GM19324 (cell line): ENCODE measurements around the gene UBE2QL1.

Source experiments
- ATAC-seq: cut with Tn5 transposase; IDR thresholded peaks from one replicate; pipeline ENCODE4 v1.9.1; 2021; ENCODE audit warnings: mild to moderate bottlenecking, moderate library complexity; ENCODE audit not compliant: unreplicated experiment, low FRiP score

The UBE2QL1 gene

DNA sequence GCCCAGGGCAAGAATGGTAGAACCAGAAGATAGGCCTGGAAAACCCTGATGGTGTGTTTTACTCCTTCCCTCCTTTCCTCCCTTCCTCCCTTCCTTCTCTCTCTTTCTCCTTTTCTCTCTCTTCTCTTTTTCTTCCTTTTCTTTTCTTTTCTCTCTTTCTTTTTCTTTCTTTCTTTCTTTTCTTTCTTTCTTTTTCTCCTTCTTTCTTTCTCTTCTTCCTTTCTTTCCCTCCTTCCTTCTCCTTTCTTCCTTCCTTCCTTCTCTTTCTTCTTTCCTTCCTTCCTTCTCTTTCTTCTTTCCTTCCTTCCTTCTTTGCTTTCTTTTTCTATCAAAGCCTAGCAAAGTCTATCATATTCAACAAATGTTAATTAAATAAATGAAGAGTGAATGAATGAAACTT lies 24.0 kb upstream of the UBE2QL1 start:
- no peak for ATAC-seq

DNA sequence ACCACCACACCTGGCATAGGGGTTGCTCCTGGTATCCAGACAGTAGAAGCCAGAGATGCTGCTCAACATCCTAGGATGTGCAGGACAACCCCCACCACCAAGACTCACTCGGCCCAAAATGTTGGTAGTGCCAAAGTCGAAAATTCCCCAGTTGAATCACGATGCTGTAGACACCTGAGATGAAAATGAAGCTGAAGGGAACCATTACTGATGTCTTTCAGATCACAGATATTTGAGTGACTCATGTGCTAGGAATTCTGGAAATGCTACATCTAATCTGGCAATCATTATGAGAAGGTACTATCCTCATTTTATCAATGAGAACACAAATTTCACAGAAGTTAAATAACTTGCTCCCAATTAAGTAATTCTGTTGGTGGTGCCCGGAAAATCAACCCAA lies 21.0 kb upstream of the UBE2QL1 start:
- no peak for ATAC-seq

DNA sequence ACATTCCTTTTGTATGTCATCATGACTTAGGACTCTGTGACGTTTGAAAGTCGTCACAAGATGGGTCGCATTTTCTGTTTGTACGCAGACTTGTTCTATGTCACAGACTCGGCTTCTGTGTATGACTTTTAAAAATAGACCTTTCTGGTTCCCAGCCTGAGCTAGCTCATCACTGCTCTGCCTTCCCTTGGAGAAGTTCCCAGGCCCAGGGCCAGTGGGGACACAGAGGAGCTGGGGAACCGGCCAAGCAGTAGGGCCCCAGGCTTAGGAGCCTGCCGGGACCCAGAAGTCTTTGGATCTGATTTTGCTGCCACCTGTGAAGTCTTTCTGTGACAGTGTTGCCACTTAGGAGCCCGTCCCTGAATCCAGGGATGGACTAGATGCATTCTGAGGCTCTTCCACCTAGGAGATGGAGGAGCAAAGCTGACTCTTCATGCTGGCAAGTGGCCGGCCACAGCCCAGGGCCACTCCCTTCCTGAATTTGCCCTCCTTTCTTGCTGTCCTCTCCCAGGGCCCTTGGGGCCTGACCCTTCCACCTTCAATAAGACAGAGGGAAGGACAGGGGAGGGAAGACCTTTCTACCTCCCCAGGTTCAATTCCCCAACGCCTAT lies 18.1 kb upstream of the UBE2QL1 start:
- no peak for ATAC-seq

DNA sequence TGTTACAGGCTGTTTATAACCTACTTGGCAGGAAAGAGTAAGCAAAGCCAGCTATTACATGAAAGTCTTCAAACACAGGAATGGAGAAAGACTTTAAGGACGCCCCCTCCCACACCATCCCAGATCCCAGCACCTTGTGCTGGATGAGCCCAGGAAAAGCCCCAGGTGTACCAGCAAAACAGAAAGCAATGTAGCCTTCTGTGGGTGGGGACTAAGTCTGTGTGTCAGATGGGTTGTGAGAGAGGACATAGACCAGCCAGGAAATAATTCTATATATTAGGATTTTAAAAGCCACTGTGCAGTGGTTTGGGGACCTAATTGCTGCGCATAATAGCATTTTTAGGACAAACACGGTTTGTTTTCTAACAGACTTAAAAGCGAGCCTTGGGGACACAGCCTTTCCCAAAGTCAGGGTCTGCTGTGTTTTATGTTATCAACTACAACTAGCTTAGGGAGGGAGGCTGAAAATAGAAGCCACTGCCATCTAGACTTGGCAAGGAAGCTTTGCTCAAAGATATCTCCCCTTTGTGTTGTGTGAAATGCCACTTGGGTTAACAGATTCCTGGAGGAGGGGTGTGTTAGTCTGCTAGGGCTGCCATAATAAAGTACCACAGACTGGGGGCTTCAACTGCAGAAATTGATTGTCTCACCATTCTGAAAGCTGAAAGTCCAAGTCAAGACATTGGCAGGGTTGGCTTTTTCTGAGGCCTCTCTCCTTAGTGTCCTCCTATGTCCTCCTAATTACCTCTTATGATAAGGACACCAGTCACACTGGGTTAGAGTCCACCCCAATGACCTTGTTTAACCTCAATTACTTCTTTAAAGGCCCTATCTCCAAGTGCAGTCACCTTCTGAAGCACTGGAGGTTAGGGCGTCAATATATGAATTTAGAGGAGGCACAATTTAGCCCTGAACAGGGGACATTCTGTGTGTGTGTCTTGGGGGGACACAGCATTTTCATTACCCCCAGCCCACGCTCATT lies 17.2 kb upstream of the UBE2QL1 start:
- ATAC-seq = no peak

DNA sequence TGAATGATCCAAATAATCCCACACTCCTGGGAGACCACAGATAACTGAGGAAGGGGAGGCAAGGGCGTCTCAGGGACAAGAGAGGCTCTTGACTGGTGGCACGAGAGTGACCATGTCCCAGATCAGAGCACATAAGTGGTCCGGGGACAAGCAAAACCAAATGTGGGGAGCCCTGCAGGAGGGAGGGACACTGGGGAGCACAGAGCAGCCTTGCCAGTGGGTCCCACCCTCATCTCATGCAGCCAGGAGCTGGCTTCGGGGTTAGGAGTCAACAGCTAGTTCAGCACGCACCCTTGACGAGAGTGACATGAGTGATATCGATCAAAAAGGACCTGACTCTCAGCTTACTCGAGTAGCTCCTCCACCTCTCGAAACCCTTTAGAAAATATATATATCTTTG lies 16.5 kb upstream of the UBE2QL1 start:
- no peak for ATAC-seq

DNA sequence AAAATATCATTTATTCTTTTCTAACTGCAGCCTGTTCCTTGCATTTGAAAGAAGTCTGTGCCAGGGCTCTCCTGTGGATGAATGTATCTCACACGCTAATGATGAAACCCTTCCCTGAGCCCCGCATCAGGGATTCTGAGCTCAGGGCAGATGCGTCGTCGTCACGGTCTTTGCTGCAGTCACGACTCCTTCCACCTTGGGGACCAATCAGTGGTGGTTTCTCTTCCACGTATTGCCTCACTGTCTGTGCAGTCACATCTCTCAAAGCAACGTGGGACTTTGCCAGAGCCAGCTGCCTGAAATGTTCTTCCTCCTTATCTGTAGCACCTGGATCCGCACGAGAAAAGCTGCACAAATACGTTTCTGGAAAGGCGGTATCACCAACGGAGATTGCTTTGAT lies 13.9 kb upstream of the UBE2QL1 start:
- no peak for ATAC-seq

DNA sequence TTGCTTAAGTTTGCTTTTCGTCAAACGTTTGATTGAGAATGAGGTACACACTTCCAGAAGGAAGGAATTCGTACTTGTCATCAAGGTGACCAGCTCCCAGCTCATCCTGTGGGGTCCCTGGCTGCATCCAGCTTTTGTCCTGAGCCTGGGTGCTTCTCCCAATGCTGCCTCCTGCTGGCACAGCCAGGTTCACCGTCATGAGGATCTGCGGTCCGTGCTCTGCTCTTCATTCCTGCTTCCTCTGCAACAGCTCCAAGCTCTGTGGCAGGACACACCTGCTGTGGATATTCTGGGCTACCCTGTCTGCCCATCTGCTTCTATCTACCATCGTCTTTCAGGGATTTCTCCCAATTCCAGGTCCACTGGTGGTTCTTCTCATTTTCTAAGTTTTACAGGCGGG lies 13.3 kb upstream of the UBE2QL1 start:
- no peak for ATAC-seq

DNA sequence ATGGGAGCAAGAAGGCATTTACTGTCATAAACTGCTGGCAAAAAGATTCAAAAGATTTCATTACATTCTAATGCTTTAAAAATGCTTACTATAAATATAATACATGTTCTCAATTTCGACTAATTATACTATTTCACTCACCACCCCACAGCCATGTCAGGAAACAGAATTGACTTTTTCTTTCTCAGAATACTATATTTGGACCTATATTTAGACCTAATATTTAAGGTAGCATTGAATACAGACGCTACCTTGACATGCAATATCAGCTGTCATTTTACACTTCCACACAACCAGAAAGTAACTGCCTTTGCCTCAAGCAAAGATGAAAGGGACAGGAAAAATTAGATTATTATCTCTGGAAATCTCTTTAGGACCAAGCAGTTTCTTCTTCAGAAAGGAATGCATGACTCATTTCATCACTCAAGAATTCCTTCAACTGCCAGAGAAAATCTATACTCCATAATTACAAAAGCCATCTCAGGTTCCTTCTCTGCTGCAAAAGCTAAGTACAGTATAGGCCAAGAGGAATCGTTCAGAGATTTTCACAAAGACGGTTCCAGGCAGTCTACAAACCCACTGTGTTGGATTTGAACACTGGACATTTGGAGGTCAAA lies 11.8 kb upstream of the UBE2QL1 start:
- no peak for ATAC-seq

DNA sequence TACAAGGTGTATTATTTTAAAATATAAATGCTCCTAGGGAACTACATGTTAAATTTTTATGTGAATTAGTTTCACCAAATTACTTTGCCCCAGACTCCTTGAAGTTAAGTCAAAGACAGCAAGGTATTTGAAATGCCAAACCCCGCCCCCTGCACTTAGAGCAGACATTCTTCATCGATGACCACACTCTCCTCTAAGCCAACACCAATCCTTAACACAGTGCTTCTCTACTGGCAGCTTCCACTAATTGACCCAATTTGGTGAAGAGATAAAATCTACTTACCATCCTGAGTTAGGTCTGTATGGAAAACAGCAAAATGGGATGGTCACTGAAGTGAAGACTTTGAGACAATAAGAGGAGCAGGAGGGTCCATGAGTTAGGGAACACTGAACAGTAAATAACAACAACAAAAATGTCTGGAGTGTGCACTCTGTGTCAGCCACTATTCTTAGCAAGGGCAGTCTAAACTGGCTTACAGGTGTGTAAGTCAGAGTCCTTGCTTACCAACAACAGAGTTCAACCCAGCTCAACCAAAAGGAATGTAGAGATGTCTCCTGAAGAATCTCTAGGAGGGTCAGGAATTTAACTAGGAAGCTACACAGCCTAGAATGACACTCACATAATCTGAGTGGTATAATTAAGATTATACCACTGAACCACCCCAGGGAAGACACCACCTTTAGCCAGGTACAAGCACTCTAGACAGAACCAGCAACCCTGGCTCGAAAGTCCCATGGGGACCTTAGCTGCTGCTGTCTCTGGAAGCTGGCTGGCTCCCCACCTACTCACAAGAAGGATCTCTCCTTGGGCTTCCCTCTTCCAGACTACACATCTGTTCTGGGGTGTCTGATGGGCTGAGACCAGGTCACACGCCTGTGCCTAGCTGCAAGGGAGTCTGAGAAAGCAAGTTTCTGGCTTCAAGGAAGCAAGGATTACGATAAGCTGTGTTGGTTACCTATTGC lies 8.8 kb upstream of the UBE2QL1 start:
- ATAC-seq = no peak

DNA sequence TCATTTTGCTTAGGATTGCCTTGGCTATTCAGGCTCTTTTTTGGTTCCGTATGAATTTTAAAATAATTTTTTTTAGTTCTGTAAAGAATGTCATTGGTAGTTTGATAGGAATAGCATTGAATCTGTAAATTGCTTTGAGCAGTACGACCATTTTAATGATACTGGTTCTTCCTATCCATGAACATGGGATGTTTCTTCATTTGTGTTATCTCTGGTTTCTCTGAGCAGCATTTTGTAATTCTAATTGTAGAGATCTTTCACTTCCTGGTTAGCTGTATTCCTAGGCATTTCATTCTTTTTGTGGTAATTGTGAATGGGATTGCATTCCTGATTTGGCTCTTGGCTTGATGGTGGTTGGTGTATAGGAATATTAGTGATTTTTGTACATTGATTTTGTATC lies 6.3 kb upstream of the UBE2QL1 start:
- no peak for ATAC-seq

DNA sequence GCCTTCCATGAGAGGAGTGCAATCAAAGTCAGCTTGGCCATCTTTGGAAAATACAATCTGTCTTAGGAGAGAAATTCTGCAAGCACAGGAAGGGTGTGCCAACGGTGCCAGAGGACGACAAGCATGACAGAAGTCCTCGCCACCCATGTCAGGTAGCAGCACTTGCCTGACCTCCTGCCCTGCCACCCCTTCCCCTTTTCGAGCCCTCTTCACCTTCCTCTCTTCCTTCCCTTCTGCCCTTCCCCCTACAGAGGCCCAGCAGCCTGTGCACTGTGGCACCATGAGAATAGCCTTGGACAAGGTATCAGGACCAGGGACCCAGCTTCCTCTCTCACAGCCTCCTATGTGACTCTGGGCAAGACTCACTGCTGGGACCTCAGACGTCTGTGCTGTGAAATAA lies 5.3 kb upstream of the UBE2QL1 start:
- ATAC-seq = no peak

DNA sequence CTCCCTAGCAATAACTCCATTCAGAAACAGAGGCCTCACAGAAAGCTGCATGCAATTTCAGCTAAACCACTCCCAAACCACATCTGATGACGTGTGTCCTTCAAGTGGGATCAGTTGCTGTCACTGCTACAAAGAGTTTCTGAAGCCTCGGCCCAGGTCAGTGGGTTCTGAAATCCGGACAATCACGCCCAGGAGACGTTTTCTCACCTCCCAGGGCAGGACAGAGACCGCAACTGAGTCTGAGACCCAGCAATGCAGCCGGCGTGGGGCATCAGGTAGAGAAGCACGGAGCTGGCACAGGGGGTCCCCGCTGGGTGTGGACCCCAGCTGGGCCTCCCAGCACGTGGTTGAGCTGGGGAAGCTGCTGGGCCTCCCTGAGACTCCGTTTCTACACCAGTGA lies 2.6 kb upstream of the UBE2QL1 start:
- ATAC-seq = no peak

DNA sequence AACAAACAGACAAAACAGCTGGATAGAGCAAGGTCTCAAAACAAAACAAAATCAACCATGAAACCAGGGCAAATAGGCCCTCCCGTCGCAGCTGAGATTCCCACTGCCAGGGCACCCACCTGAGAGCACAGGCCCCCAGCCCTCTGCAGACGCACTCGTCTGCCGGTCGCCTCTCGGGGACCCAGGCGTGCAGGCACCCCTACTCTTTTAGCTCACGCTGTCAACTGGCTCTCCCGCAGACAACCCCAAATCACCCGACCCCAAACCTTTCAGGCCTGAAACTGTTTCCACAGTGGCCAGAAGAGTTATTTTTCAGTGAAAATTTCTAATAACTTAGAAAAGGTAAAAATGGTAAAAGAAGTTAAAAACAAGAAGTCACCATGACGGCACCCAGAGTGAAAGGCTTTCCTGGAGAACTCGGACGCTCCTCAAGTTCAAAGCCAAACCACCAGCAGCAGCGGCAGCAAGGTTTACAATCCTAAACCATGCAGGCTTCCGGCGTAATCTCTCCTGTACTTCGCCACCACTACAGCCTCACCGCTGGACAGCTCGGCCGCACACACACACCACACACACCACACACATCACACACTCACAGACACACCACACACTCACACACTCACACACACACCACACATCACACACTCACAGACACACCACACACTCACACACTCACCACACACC lies 1.9 kb upstream of the UBE2QL1 start:
- no peak for ATAC-seq

DNA sequence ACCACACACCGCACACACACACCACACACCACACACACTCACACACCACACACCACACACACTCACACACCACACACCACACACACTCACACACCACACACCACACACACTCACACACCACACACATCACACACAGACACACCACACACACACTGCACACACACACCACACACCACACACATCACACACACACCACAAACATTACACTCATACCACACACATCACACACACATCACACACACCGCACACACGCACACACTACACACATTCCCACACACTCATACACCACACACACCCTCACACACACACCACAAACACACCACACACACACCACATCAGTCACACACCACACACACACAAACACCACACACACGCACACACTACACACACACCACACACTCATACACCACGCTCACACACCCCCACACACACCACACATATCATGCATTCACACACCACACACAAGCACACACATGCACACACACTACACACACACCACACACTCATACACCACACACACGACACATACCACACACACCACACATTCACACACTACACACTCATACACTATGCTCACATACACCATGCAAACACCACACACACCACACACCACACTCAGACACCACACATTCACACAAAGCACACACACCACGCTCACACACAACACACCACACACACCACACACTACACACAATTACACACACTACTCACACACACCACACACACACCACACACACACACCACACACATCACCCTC lies 1.1 kb upstream of the UBE2QL1 start:
- ATAC-seq = no peak

DNA sequence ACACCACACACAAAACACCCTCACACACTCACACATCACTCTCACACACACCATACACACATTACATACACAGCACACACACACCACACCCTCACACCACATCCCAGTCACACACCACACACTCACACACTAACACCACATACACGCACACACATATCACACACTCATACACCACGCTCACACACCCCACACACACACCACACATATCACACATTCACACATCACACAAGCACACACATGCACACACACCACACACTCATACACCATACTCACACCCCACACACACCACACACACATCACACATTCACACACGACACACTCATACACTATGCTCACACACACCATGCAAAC lies 543 bp upstream of the UBE2QL1 start:
- ATAC-seq = no peak

DNA sequence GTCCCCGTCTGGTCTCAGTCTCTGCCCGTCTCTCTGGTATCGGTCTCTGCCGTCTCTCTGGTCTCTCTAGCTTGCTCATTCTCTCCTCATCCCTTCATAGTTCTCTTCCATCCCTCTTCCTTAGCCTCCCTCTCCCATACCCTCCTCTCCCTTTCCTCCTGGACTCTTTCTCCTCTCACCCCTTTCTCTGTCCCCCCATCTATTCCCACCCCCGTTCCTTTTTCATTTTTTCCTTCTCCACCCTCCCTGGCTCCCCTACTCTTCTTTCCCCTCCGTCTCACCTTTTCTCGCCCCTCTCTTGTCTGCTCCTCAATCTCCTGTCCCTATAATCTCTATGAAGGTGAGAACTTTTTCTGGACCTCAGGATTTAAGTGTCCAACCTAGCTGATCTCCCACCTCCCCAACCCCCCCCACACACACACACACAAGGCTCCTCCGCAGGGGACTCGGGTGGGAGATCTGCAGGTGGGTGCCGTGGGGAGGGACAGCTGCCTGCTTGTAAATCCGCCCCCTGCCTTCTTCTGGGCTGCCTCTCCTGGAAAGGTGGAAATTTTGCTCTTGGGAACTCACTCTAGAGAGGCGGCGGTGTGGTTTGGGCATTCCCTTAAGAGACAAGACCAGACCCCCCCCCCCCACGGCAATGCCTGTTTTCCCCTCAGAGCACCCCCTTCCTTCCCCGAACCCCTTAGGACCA lies 953 bp downstream of the UBE2QL1 start:
- ATAC-seq = no peak

DNA sequence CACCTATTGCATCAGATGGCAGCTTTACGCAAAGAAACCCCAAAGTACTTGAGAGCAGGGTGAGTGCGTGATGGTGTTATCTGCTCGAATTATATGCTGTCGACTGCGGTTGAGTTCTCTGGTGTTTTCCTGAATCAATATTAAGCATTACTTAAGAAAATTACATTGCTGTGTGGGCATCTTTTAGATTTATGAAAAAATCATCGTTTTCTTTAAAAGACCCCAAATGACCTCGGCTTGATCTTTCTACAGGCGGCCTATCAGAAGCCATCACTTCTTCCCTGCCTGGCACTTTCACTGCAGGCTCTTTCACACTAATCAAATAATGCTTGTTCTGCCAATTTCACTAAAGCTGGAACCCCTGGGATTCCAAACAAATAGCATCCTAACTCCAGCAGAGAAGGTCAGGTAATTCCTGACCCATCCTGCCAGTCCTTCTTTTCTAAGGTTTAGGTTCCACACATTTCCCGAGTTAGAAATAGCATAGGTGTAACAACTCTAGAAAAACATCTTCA lies 1.7 kb downstream of the UBE2QL1 start:
- no peak for ATAC-seq
